HG03103 (cell line): ENCODE results near the gene HBE1.
A peak's percentile ranks its signal among the peaks of the same experiment; 100 is the strongest.

Experiments used
- ATAC-seq: cut with Tn5 transposase; IDR thresholded peaks from one replicate; pipeline ENCODE4 v1.9.1; 2021; ENCODE audit warnings: low read depth; ENCODE audit not compliant: unreplicated experiment

HBE1 gene

GRCh38 chr11:5238486-5238885 lies 31.3 kb downstream of the HBE1 start:
- no peak for ATAC-seq

- ATAC-seq = no peak
Observed at GRCh38 chr11:5237420-5237819, 32.3 kb downstream of the HBE1 start.

- no peak for ATAC-seq
Observed at GRCh38 chr11:5235364-5236095, 34.2 kb downstream of the HBE1 start.

- peak; percentile 85 for ATAC-seq
Observed at GRCh38 chr11:5234381-5234834, 35.3 kb downstream of the HBE1 start, which contains the start of gene HBD. TSS of gene HBD (minus strand) at chr11:5234483. CDS start at chr11:5234433, 50 bp downstream.

GRCh38 chr11:5233307-5233706 lies 36.4 kb downstream of the HBE1 start:
- ATAC-seq = no peak

GRCh38 chr11:5232821-5233220 lies 36.9 kb downstream of the HBE1 start:
- no peak for ATAC-seq

- ATAC-seq = no peak
Observed at GRCh38 chr11:5232176-5232575, 37.6 kb downstream of the HBE1 start.

- no peak for ATAC-seq
Observed at GRCh38 chr11:5231111-5231510, 38.6 kb downstream of the HBE1 start.

GRCh38 chr11:5230266-5230665 lies 39.5 kb downstream of the HBE1 start:
- no peak for ATAC-seq

- ATAC-seq = no peak
Observed at GRCh38 chr11:5229796-5230195, 39.9 kb downstream of the HBE1 start.

GRCh38 chr11:5229356-5229755 lies 40.4 kb downstream of the HBE1 start:
- ATAC-seq = peak; percentile 55

- no peak for ATAC-seq
Observed at GRCh38 chr11:5228124-5228523, 41.6 kb downstream of the HBE1 start.

GRCh38 chr11:5227681-5228080 lies 42.1 kb downstream of the HBE1 start:
- ATAC-seq = no peak

- no peak for ATAC-seq
Observed at GRCh38 chr11:5226732-5227310, 42.9 kb downstream of the HBE1 start, which contains the start of gene HBB. TSS of gene HBB (minus strand) at chr11:5227071. CDS start at chr11:5227021, 50 bp downstream.

GRCh38 chr11:5225480-5225871 lies 44.3 kb downstream of the HBE1 start:
- no peak for ATAC-seq

- no peak for ATAC-seq
Observed at GRCh38 chr11:5224538-5225479, 44.9 kb downstream of the HBE1 start.

GRCh38 chr11:5223686-5224085 lies 46.1 kb downstream of the HBE1 start:
- ATAC-seq = no peak

- ATAC-seq = no peak
Observed at GRCh38 chr11:5223146-5223545, 46.6 kb downstream of the HBE1 start.
